Suppressor macrophage treated with lipopolysaccharide for 4 hours (primary cell): ENCODE results near the gene MED13.
"Not testable (repeated sequence)": the region's sequence is repeated elsewhere in the genome, so short reads cannot be mapped to it uniquely, and the experiment has no call there.

Experiments
- DNase-seq: peaks from one replicate; pipeline ENCODE4 v3.0.0-alpha.2; 2020

The MED13 gene

GRCh38 chr17:61996916-61997605 lies 68.0 kb downstream of the MED13 start:
- no peak for DNase-seq

- DNase-seq: no peak
These were observed 75.6 kb downstream of the MED13 start for GRCh38 chr17:61989509-61989908.

GRCh38 chr17:61986898-61987297 lies 78.2 kb downstream of the MED13 start:
- no peak for DNase-seq

- no peak for DNase-seq
These were observed 80.3 kb downstream of the MED13 start for GRCh38 chr17:61984821-61985220.

- DNase-seq: no peak
These were observed 83.8 kb downstream of the MED13 start for GRCh38 chr17:61981323-61981722.

GRCh38 chr17:61980535-61980934 lies 84.5 kb downstream of the MED13 start:
- no peak for DNase-seq

GRCh38 chr17:61974115-61974514 lies 91.0 kb downstream of the MED13 start:
- no peak for DNase-seq

GRCh38 chr17:61972311-61972710 lies 92.8 kb downstream of the MED13 start:
- no peak for DNase-seq

GRCh38 chr17:61970030-61970429 lies 95.0 kb downstream of the MED13 start:
- DNase-seq: peak; percentile 54

GRCh38 chr17:61968757-61969156 lies 96.3 kb downstream of the MED13 start:
- no peak for DNase-seq

GRCh38 chr17:61967729-61968128 lies 97.3 kb downstream of the MED13 start:
- peak; percentile 9 for DNase-seq

- DNase-seq: no peak
These were observed 98.9 kb downstream of the MED13 start for GRCh38 chr17:61966191-61966590.

- DNase-seq: no peak
These were observed 109.5 kb downstream of the MED13 start for GRCh38 chr17:61955619-61956018.

GRCh38 chr17:61947367-61948078 lies 117.6 kb downstream of the MED13 start:
- no peak for DNase-seq

- no peak for DNase-seq
These were observed 118.7 kb downstream of the MED13 start for GRCh38 chr17:61946359-61946758.

GRCh38 chr17:61943117-61943516 lies 122.0 kb downstream of the MED13 start:
- no peak for DNase-seq

GRCh38 chr17:61942085-61942484 lies 123.0 kb downstream of the MED13 start:
- no peak for DNase-seq

- DNase-seq: no peak
These were observed 137.0 kb downstream of the MED13 start for GRCh38 chr17:61928101-61928436.

GRCh38 chr17:61927208-61928100 lies 137.6 kb downstream of the MED13 start, which contains the start of gene INTS2:
Gene INTS2, minus strand, starts transcription at chr17:61927982. Its CDS starts 1,338 bp downstream, at chr17:61926644.
- peak; percentile 96 for DNase-seq

GRCh38 chr17:61926826-61927207 lies 138.3 kb downstream of the MED13 start:
- no peak for DNase-seq

- DNase-seq: not testable (repeated sequence)
These were observed 149.9 kb downstream of the MED13 start for GRCh38 chr17:61915162-61915561.

GRCh38 chr17:61908292-61909037 lies 156.6 kb downstream of the MED13 start:
- no peak for DNase-seq

- DNase-seq: no peak
These were observed 157.7 kb downstream of the MED13 start for GRCh38 chr17:61907361-61907760.
